Measurements from ENCODE around the gene CNN3.

Gene CNN3

DNA sequence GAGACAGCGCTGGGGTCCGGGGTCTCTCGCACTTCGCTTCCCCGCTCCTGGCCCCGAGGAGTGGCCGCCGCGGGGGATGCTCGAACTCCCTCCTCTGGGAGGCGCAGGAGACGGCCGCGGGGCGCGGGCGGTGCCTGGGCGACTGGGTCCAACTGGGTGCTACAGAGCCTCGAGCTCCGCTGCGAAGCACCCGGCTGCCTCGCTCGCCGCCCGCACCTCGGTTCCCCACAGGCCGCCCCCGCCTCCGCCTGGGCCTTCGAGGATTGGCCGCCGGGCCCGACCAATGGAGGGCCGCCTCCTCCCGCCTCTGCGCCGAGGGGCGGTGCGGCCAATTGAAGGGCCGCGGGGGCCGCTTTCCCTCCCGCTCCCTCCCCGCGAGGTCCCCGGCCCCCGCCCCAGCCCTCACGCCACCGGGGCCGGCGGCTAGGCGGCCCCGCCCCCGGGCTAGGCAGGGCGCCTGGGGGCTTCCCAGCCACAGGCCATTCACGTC is at the start of gene CNN3:
Gene CNN3 (minus strand): TSS at position 196 of the 490 bp plus-strand sequence. CDS start 216 bp downstream, outside the sequence.
- peak; percentile 64 for DNase-seq (ENCODE audit: low read depth)

DNA sequence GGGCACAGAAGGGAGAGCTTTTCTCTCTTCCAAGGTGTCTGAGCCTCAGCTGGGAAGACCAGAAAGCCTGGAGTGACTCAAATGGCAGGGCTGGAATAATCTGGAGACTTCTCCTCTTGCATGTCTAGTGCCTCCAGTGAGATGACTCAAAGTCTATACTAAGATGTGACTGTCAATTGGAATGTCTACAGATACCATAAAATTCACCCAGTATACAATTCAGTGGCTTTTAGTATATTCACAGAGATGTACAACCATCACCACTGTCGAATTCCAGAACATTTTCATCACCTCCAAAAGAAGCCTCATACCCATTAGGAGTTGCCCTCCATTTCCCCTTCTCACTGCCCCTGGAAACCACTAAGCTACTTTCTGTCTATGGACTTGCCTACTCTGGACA is 47.9 kb upstream of the CNN3 start:
- peak; percentile 87 for DNase-seq (ENCODE audit: low read depth)

DNA sequence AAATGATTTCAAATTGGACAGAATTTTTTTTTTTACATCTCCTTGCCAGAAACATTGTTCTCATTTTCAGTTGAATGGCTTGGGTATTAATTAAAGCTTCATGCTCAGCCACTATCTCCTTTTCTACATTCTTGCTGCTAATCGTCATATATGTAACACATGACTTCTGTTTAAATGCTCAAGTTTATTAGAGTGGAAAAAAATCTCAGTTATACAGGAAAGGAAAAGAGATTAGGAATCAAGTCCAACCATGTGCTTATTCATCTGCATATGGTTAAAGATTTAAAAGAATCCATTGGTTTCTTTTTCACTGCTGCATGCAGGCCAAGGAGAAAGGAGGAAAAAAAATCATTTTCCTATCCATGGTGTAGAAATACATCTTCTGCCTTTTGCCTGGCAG is 47.3 kb upstream of the CNN3 start:
- DNase-seq (ENCODE audit: low read depth) = no peak

DNA sequence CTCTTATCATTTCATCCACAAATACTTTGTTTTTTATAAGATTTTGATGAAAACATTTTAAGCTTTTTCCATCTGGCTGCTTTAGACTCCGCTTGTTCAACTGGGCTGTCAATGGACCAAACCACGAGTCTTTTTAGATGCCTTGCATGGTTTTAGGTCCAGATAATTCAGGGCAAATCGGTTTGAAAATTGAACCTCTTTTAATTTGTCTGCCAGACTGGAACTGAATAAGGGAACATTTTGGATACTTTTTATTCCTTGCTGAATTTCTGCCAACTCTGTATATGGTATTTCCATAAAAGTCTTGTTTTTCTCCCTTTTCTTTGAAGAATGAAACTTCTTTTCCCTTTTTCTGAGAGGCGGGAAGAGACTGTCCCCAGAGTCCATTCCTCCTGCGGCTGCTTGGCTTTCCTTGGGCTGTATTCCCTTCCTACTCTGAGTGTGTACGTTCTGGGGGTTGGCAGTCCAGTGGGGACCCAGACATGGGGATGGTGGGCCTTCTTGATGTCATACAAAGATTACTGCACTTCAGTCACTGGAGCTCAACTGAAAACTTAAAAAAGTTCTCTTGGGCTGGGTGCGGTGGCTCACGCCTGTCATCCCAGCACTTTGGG is 46.5 kb upstream of the CNN3 start:
- DNase-seq (ENCODE audit: low read depth) = no peak

DNA sequence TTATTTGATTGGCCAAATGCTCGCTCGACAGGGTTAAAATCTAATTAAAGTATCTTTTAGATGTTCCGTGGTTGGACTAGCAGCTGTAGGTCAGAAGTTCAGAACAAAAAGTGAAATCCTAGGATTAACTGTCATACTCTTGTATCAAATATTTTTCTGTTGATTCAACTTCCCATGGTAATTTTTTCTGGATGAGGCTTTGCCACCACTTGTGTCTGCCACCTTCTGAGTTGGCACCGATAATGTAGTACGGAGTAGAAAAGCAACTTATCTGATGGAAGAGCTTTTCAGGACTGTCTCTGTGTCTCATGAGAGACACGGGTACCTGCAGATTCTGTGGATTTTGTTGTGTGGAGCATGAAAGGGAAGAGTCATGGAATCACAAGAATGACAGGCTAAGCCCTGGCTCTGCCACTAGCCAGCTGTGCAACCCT is 44.6 kb upstream of the CNN3 start:
- DNase-seq (ENCODE audit: low read depth) = peak; percentile 80

DNA sequence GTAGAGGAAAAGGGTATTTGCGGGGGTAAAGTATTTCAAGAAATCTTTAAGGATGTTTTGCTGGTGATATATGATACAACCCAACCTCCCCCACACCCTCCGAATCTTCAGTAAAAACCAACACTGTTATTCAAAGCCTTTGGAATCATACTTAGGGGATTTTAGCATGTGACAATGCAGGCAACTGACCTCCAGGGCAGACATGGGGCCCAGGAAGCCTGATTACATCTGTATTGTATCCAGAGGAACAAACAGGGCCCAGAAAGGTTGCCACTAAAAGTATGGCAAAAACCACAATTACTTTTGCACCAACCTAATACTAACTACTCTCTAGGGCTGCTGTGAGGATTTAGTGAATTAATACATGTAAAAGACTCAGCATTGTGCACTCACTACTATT is 43.9 kb upstream of the CNN3 start:
- DNase-seq (ENCODE audit: low read depth) = no peak

DNA sequence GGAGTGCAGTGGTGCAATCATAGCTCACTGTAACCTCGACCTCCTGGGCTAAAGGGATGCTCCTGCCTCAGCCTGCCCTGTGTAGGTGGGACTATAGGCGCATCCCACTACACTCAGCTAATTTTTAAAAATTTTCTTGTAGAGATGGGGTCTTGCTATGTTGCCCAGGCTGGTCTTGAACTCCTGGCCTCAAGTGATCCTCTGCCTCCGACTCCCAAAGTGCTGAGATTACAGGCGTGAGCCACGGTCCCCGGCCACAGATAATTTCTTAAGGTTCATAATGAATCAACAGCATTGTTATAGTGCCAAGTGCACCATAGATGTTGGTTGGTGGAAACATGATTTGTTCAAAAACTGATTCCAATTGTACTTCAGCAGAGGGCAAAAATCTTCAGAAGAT is 42.2 kb upstream of the CNN3 start:
- no peak for DNase-seq (ENCODE audit: low read depth)

DNA sequence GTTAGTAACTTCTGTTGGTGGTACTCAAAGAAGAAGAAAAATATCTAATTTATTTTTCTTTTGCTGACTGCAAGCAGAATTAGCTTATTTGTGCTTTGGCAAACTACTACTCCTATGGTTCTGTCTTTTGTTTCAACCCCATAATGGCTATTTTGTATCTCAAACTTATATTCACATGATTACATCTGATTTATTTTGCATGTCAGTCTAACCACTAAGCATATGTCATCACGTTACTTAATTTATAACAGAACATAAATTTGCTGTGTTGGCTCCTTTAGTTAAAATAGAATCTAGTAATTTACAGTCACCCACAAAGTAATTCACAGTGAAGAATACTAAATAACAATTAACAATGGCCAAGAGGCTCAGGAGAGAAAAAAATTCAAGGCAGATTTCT is 39.1 kb upstream of the CNN3 start:
- no peak for DNase-seq (ENCODE audit: low read depth)

DNA sequence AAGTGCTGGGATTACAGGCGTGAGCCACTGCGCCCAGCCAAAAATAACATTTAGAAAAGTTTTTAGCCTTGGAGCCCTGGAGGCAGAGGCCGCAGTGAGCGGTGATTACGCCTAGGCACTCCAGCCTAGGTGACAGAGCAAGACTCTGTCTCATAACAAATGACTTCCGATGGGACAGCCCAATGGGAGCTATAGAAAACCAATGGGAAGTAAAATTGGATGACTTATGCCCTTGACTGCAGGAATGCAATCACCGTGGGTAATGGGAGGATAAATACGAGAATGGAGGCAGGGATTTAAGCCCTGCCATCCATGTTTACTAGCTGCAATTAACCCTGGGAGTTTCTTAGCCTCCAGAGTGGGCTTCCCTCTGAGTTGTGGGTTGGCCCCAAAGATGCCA is 37.0 kb upstream of the CNN3 start:
- no peak for DNase-seq (ENCODE audit: low read depth)

DNA sequence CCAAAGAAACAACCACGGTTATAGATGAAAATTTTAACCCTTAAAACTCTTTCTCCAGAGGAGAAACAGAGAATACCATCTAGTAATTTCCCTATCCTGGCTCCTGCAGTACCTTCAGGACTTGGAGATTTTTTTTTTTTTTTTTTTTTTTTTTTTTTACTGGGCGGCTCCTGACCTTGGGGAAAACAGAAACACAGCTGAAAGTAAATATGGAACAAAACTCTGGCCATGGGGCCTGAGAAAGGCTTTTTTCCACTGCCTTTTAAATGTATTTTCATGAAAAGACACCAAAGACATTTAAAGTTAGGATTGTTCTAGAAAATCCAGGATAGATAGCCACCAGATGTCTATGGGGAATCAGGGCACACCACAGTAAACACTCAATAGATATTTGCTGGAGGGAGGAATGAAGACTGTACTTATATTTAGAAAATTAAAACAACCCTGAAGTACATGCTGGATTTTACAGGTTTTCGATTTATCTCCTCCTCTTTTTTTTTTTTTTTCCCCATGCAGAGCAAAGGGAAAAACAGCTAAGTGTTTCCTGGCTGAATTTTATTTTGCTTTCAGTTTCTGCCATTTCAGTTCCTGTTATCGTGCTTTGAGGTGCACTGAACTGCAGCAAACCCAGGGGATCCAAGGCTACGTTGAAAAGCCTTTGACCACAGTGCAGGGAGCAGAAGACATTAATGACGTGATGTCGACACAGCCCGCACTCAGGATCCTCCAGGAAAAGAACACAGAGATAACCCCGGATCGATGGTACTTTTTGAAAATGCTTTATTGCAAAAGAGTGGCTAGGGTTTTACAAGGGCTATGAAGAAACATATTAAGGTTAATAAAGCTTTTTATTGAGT is 35.7 kb upstream of the CNN3 start:
- no peak for DNase-seq (ENCODE audit: low read depth)

DNA sequence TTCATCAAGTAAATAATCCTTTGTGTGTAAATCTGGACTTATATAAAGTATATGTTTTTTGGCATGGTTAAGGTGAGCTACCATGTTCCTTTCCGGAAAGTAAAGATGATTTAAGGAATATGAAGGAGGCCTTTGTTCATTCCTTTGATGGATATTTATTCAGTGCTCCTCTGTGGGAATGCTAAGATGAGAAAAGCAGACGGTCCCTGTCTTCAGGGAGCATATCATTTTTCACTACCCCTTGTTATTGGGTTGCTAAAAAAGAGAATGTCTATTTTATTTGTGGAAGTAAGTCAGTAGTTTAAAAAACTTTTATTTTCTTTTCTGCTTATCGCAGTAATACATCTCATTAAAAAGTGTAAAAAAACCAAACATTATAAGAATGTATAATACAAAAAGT is 35.1 kb upstream of the CNN3 start:
- DNase-seq (ENCODE audit: low read depth) = no peak

DNA sequence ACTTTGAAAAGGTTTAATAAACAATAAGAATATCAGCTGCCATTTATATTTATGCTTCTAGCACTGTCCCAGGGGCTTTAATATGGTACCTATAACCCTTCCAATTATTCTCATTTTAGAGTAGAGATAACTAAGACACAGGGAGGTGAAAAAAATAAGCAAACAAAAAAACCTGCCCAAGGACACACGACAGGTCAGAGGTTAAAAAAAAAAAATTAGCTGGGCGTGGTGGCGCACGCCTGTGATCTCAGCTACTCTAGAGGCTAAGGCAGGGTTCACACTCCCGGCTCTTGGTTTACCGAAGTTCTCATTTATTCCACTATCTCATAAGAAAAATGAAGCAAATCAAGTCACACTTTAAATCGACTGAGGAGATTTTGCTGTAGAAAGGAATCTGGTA is 34.7 kb upstream of the CNN3 start:
- DNase-seq (ENCODE audit: low read depth) = no peak

DNA sequence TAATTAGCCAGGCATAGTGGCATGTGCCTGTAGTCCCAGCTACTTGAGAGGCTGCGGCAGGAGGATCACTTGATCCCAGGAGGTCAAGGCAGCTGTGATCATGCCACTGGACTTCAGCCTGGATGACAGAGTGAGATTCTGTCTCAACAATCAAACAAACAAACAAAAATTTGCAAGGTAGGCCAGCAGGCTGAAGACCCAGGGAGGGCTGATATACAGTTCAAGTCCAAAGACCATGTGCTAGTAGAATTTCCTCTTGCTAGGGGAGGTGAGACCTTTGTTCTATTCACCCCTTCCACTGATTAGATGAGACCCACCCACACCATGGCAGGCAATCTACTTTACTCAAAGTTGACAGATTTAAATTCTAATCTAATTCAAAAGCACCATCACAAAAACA is 31.2 kb upstream of the CNN3 start:
- no peak for DNase-seq (ENCODE audit: low read depth)

DNA sequence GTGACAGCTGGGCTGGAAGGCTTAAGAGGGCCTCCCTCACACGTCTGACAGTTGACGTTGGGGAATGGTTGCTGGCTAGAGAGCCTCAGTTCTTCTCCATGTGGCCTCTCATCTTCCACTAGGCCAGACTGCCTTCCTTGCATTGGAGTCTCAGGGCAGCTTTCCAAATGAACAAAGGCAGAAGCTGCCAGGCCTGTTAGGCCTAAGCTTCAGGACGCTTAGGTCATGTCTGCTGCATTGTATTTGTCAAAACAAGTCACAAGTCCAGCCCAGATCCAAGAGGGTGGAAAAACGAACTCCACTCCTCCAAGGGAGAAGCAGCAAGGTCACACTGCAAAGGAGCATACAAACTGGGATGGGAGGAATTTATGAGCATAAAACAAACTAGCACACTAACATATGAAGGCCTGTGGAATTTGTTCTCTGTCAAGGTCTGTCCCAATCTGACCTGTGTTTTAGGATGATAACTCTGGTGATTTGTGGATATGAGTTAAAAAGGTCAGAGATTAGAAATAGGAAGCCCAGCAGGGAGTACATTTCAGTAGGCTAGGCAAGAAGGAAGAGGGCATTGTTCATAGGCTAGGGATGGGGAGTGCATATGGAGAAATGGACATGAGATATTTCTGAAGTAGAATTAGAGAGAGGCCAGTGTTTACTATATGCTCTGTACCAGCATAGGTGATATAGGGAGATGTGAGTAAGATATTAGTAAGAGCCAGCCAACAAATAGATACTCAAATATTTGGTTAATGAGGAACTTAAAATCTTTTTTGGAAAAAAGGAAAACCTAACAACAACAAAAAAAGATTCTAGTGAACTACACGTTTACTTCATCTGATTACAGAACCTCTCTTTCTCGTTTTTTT is 29.1 kb upstream of the CNN3 start:
- no peak for DNase-seq (ENCODE audit: low read depth)

DNA sequence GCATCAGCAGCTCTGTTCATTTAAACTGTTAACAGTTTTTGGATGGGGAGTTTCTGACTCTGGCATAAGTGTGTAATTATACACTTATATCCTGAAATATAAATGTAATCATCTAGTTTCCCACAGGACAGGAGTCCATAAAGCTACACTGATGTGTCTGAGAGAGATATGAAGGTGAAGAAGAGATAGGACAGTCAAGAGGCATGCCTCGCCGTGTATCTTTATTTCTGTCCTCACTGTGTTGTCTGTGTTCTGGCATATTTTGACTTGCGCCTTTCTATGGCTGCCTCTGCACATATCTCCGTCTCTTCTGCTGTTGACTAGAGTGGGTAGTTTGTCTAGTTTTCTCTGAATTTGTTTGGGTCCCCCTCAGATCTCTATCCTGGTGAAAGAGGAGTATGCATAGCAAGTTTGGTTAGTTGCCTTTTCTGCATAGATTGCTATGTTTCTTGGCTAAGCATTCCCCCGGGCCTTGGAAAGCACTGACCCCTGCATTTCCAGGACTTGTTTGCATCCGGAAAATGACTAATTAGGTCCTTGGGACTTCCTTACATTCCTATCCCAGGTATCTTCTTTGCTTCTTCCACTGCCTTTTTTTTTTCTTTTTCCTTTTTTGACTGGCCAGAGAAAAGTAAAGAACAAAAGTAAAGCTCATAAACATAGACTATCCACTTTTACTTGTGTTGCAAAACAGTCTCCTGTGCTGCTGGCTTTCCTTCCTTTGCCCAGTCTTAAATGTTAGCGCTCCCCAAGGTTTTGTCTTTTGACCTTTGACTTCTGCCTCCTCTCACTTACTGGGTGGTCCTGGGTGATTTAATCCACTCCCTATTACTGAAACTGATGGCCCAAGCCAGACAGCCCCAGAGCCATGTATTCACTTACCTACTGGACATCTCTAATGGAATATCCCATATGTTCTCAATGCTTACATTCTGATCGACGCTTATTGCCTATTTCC is 27.6 kb upstream of the CNN3 start:
- DNase-seq (ENCODE audit: low read depth) = no peak

DNA sequence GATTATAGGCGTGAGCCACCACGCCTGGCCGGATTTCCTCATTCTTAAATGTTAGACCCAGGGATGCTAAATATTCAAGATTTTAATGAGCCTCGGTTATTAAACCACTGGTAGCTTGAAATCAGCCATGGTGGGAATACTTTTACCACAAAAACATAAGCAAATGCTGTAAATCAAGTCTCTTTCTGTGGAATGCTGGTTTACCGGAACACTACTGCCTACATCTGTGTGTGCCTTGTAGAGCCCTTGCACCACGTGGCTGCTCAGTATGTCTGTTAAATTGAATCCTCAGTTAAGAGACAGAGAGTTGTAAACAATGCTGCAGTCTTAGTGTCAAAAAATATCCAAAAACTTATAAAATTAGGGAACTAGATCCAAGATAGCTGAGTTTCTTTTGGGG is 26.8 kb upstream of the CNN3 start:
- DNase-seq (ENCODE audit: low read depth) = no peak

DNA sequence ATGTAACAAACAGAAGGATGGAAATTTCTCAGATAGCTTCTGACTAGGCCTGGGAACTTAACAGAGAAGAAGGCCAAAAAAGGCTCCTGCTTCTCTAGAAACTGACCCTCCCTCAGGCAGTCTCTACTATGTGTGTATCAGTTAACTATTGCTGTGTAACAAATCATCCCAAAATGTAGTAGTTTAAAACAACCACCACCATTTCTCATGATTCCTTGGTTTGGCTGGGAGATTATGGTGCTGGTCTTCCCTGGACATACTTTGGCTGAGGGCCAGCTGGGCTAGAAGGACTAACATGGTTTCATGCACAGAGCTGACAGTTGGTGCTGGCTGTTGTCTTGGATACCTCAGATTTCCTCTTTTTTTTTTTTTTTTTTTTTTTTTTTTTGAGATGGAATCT is 26.2 kb upstream of the CNN3 start:
- DNase-seq (ENCODE audit: low read depth) = no peak

DNA sequence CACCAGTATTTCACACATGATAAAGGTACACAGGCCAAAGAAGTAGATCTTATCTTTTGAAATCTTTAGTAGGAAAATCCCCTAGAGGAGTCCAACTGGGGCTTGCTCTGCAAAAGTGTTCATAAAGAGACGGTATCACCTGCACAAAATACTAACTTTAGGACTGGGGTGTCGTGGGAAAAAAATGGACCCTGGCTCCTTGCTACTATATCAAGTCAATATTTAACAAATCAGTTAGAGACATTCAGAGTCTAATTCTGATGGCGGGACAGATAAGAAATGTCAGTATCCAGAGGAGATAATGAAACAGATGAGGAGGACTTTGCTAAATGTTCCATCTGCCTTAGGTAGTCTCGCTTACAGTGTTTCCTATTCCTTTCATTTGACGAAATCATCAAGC is 25.6 kb upstream of the CNN3 start:
- DNase-seq (ENCODE audit: low read depth) = no peak

DNA sequence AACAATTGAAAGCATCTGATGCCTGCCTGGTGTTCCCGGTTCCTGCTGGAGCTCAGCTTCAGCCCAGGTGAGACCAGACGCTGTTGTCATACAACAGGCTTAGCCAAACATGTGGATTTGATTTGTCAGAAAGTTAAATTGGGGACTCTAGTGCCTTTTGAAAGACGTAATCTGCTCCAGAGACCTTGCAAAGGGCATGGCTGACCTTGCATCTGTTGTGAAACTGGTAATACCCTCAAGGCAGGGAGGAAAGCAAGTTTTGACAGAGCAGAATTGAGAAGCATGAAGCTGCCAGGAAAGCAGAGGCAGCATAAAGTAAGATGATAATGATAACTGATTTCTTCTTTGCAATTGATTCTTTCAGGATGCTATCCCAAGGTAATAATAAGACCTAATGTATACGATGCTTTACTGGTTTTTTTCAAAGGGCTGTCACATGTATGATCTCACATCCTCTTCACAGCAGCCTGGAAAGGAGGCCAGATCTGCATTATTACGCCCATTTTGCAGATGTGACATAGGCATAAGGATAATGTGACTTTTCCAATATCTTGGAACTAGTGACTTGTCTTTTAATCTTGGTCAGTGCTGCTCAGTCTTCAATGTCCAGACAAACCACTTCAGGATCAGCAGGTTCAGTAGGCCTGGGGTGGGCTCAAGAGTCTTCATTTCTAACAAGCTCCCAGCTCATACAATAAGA is 24.7 kb upstream of the CNN3 start:
- no peak for DNase-seq (ENCODE audit: low read depth)

DNA sequence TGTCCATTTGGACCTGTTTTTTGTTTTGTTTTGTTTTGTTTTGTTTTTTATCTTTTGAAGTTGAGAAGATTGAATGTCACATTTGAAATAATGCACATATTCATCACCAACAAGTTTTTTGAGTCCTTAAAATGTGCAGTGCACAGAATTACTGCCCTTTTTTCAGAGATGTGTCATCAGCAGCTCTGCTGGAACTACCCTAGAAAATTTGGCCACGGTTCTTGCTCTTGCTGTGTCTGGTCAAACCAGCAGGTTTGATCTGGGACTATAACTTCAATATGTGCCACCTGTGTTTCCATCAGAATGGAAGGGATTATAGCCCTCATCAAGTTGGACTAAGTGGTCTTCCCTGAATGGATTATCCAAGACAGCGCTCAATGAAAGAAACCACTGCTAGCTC is 24.1 kb upstream of the CNN3 start:
- no peak for DNase-seq (ENCODE audit: low read depth)

Measured in HS-5 (cell line).